Panc1 (cell line): ENCODE measurements around the gene NACC1.

Experiments
- CTCF ChIP-seq: fragments of 450-650 bp; IDR thresholded peaks from 2 replicates; pipeline ENCODE4 v1.5.1; 2017; ENCODE audit warnings: mild to moderate bottlenecking
- POLR2AphosphoS5 ChIP-seq: IDR thresholded peaks from 2 replicates; pipeline ENCODE4 v1.6.1; 2012; ENCODE audit warnings: mild to moderate bottlenecking, low read depth, low read length, moderate library complexity
- REST ChIP-seq, 2 experiments: IDR thresholded peaks; 2 replicates each; pipeline ENCODE4 v1.6.1; 2011 to 2012; ENCODE audit warnings: low read depth in 2 of 2, control low read depth in 1 of 2, low read length in 1 of 2, mild to moderate bottlenecking in 1 of 2, moderate library complexity in 1 of 2; ENCODE audit not compliant: insufficient read depth in 1 of 2
- SIN3A ChIP-seq: IDR thresholded peaks from 2 replicates; pipeline ENCODE4 v1.6.1; 2012; ENCODE audit warnings: low read depth, mild to moderate bottlenecking, low read length, moderate library complexity, borderline replicate concordance; ENCODE audit not compliant: insufficient read depth
- TCF7L2 ChIP-seq: IDR thresholded peaks from 2 replicates; pipeline ENCODE4 v1.6.1; 2011; ENCODE audit warnings: mild to moderate bottlenecking, low read depth, low read length, inconsistent platforms

GRCh38 chr19:13154911-13155471, 36.9 kb downstream of the NACC1 start:
- TF ChIP-seq CTCF: no peak
- TF ChIP-seq POLR2AphosphoS5: no peak
- TF ChIP-seq REST (IDR thresholded peaks at IDR 0.05; ENCODE audit: insufficient read depth in 1 of 2, low read depth in 2 of 2, low read length in 1 of 2): no peak
- no peak for TF ChIP-seq SIN3A
- TF ChIP-seq TCF7L2: no peak
